DOHH2 (cell line): ENCODE data around the gene FKBP1A.

Experiments used
- EZH2phosphoT487 ChIP-seq: fragments of 200-600 bp; sonication (generic); IDR thresholded peaks from 2 replicates; pipeline ENCODE4 v1.6.1; 2017; ENCODE audit warnings: borderline replicate concordance, mild to moderate bottlenecking, antibody characterized with exemption, low read length, moderate library complexity, mixed read lengths
- TF ChIP-seq, protein P1 (sequence below): fragments of 200-600 bp; sonication (generic); IDR thresholded peaks from one replicate; pipeline ENCODE4 v1.5.1; 2014; ENCODE audit warnings: antibody characterized with exemption, mild to moderate bottlenecking, low read depth, low read length; ENCODE audit not compliant: poor library complexity, severe bottlenecking

DNA sequence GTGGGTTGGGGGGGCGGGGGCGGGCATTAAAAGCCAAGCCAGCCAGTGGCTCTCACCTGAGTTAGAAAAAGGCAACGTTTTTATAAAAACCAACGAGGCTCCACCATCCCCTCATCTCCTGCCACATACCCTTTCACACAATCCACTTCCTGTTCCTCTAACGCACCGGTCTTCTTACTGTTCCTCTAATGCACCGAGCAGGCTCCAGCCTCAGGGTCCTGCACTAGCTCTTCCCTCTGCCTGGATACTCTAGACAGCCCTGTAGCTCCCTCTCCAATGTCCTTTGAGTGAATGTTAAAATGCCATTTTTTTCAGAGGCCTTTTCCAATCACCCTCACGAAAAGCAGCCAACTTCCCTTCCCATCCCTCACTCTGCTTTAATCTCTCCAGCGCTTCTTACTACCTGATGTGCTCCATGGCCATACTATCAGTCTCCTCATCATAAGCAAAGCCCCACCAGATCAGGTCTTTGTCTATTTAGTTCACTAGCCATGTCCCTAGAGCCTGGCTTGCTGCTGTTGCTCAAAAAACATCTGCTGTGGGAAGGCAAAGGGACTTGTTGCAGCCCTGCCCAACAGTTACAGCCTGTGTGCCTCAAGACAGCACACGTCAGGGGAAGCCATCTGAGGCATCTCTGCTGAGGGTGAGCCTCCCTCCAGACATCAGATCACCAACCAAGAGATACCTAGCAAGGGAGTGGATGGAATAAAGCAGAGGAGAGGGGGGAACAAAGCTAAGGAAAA lies 3.9 kb downstream of the FKBP1A start:
- TF ChIP-seq, protein P1, sequence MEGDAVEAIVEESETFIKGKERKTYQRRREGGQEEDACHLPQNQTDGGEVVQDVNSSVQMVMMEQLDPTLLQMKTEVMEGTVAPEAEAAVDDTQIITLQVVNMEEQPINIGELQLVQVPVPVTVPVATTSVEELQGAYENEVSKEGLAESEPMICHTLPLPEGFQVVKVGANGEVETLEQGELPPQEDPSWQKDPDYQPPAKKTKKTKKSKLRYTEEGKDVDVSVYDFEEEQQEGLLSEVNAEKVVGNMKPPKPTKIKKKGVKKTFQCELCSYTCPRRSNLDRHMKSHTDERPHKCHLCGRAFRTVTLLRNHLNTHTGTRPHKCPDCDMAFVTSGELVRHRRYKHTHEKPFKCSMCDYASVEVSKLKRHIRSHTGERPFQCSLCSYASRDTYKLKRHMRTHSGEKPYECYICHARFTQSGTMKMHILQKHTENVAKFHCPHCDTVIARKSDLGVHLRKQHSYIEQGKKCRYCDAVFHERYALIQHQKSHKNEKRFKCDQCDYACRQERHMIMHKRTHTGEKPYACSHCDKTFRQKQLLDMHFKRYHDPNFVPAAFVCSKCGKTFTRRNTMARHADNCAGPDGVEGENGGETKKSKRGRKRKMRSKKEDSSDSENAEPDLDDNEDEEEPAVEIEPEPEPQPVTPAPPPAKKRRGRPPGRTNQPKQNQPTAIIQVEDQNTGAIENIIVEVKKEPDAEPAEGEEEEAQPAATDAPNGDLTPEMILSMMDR, result no peak
- no peak for TF ChIP-seq EZH2phosphoT487
